Fibroblast of gingiva (primary cell): ENCODE results near the gene CDH23.

ENCODE experiments used
- DNase-seq: peaks from one replicate; pipeline ENCODE4 v3.0.0-alpha.2; 2011; ENCODE audit warnings: low read depth

Gene CDH23

GRCh38 chr10:71640607-71641006 is 243.9 kb downstream of the CDH23 start:
- DNase-seq: no peak

GRCh38 chr10:71641449-71641848 is 244.7 kb downstream of the CDH23 start:
- DNase-seq: no peak

- no peak for DNase-seq
These were observed 245.3 kb downstream of the CDH23 start for GRCh38 chr10:71641986-71642385.

GRCh38 chr10:71643904-71644303 is 247.2 kb downstream of the CDH23 start:
- no peak for DNase-seq

- no peak for DNase-seq
These were observed 247.8 kb downstream of the CDH23 start for GRCh38 chr10:71644307-71645180.

- DNase-seq: no peak
These were observed 248.5 kb downstream of the CDH23 start for GRCh38 chr10:71645185-71645584.

- no peak for DNase-seq
These were observed 249.3 kb downstream of the CDH23 start for GRCh38 chr10:71646037-71646436.

GRCh38 chr10:71646592-71647292 is 250.0 kb downstream of the CDH23 start:
- DNase-seq: no peak

- DNase-seq: no peak
These were observed 251.0 kb downstream of the CDH23 start for GRCh38 chr10:71647526-71648253.

GRCh38 chr10:71648254-71648932 is 251.7 kb downstream of the CDH23 start:
- DNase-seq: no peak

GRCh38 chr10:71648933-71649320 is 252.2 kb downstream of the CDH23 start:
- DNase-seq: no peak

GRCh38 chr10:71649631-71650030 is 252.9 kb downstream of the CDH23 start:
- DNase-seq: no peak

- DNase-seq: no peak
These were observed 253.7 kb downstream of the CDH23 start for GRCh38 chr10:71650397-71650796.

- no peak for DNase-seq
These were observed 254.7 kb downstream of the CDH23 start for GRCh38 chr10:71651428-71651827.

GRCh38 chr10:71651928-71652327 is 255.2 kb downstream of the CDH23 start:
- DNase-seq: no peak

GRCh38 chr10:71653044-71653443 is 256.3 kb downstream of the CDH23 start:
- DNase-seq: no peak

GRCh38 chr10:71656220-71656619 is 259.5 kb downstream of the CDH23 start:
- DNase-seq: no peak

- no peak for DNase-seq
These were observed 261.1 kb downstream of the CDH23 start for GRCh38 chr10:71657604-71658466.

- DNase-seq: no peak
These were observed 261.7 kb downstream of the CDH23 start for GRCh38 chr10:71658467-71658745.

GRCh38 chr10:71659111-71659634 is 262.5 kb downstream of the CDH23 start:
- DNase-seq: no peak

GRCh38 chr10:71659737-71660136 is 263.0 kb downstream of the CDH23 start:
- DNase-seq: no peak
